ENCODE data around the gene PRR33. TPM values are rescaled to one million over a fixed set of nuclear protein-coding genes. Genes with fewer than 3 reads are reported as not detected.

Gene PRR33
- total and polyA plus RNA-seq, 9 of the 15 experiments (the other 6 are each of a cell fraction or from before 2014, with no cell fraction given) = not detected

DNA sequence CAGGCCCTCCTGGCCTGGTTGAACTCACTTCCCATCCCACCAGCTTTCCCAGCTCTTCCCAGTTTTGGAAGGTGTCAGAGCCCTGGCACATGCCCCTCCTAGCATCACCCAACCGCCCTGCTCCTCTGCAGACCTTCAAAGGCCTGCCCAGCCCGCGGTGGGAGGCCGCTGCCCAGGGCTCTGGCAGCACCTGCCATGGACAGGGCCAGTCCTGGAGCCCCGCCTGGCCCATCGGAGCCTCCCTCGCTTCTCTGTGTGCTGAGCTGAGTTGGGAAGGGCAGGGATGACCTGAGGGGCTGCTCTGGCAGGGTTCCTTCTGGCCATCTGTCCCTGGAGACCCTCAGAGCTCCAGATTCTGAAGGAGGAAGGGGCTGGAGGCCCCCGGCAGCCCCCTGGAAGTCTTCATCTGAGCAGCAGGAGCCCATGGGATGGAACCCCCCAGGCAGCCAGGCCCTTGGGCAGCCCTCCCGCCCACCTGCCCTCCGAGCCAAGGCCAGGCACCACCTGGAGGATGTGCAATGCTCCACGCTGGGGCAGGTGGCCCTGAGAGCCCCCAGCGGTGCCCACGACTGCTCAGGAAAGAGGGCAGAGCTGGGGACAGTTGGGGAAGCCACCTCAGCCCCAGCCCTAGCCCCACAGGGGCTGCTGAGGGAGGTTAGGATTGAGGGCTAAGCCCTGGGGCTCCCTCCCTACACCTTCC lies 35.2 kb downstream of the PRR33 start:
- ChIA-PET CTCF (ENCODE audit: low intra/inter-chr PET ratio) (interaction anchor here (0.5 kb wide), 1 partner anchor 250 kb away, joined by 3 read pairs; no protein-coding TSS in a partner anchor), POLR2A (no interaction called here)
- no TSS peak for BruUV-seq (replicated peaks)
- H3K79me2 ChIP-seq (ENCODE audit: control insufficient read depth, insufficient read depth, low read length) = no peaks in the 10 kb centered on the region
- intact Hi-C loops (cut with micrococcal nuclease) (no loop called here), in situ Hi-C loops (cut with MboI) (loop anchor here (10.0 kb wide), 1 partner anchor 298 kb away; no protein-coding TSS in a partner anchor)
- H2AFZ ChIP-seq (ENCODE audit: low read depth, low read length) = no peak overlapping the region
- no peak overlapping the region for H3K4me2 ChIP-seq (ENCODE audit: insufficient read depth, low read length)
- H3K9ac ChIP-seq (ENCODE audit: insufficient read depth in 1 of 2, low read depth in 2 of 2, low read length in 2 of 2) = no peak overlapping the region
- 0% methylated on average over 13 of the region's 13 CpGs for WGBS (ENCODE audit: insufficient coverage, low coverage, missing lambda C conversion rate)
- no peaks in the 10 kb centered on the region for H3K36me3 ChIP-seq (ENCODE audit: control insufficient read depth, insufficient read depth, low read length)
- no peak overlapping the region for H3K27ac ChIP-seq (ENCODE audit: extremely low read depth, low read depth, low read length)
- H4K20me1 ChIP-seq (replicated peaks; ENCODE audit: control insufficient read depth, insufficient read depth, low read length) = peaks cover 3% of the 10 kb centered on the region
- TF ChIP-seq ILK (tag; IDR thresholded peaks at IDR 0.05; ENCODE audit: borderline replicate concordance, low read depth) (no peak), BDP1 (IDR thresholded peaks at IDR 0.05; ENCODE audit: insufficient read depth, insufficient read length) (no peak), ZNF134 (CRISPR knock-in tag; conservative IDR thresholded peaks at IDR 0.05) (no peak), FOXP4 (CRISPR knock-in tag; IDR thresholded peaks at IDR 0.05; ENCODE audit: borderline replicate concordance) (no peak), ZNF696 (CRISPR knock-in tag; conservative IDR thresholded peaks at IDR 0.05) (no peak), ARNT (IDR thresholded peaks at IDR 0.05) (no peak), MYNN (IDR thresholded peaks at IDR 0.05) (no peak), MYNN (CRISPR knock-in tag; IDR thresholded peaks at IDR 0.05) (no peak), ARID4B (CRISPR knock-in tag; IDR thresholded peaks at IDR 0.05) (no peak), ZNF507 (tag; conservative IDR thresholded peaks at IDR 0.05) (no peak)
- TF ChIP-seq, protein P1, sequence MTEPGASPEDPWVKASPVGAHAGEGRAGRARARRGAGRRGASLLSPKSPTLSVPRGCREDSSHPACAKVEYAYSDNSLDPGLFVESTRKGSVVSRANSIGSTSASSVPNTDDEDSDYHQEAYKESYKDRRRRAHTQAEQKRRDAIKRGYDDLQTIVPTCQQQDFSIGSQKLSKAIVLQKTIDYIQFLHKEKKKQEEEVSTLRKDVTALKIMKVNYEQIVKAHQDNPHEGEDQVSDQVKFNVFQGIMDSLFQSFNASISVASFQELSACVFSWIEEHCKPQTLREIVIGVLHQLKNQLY (CRISPR knock-in tag; conservative IDR thresholded peaks at IDR 0.05) = no peak
- no peaks in the 10 kb centered on the region for H3K9me1 ChIP-seq (ENCODE audit: control insufficient read depth, insufficient read depth, low read length)
- H3K4me1 ChIP-seq (replicated peaks in 1 of 2; ENCODE audit: control insufficient read depth in 2 of 2, insufficient read depth in 2 of 2, low read length in 2 of 2) = peaks cover 0 to 15% of the 10 kb centered on the region in 2 experiments; a peak in 2 of 5 replicates
- H3K27me3 ChIP-seq (ENCODE audit: control insufficient read depth in 2 of 2, insufficient read depth in 2 of 2, low read length in 2 of 2) = peaks cover 20 to 70% of the 10 kb centered on the region in 2 experiments; a peak in 4 of 5 replicates
- no peak for DNase-seq (ENCODE audit: extremely low read depth in 1 of 4, low spot score in 3 of 4)
- H3K9me3 ChIP-seq (replicated peaks; ENCODE audit: control insufficient read depth, insufficient read depth, low read depth, low read length) = no peaks in the 10 kb centered on the region
- no peak for ATAC-seq
- no peak for FAIRE-seq
- H3K4me3 ChIP-seq = no peak overlapping the region

Data from K562 (cell line).